ENCODE data around the gene HFE.
"Not testable (repeated sequence)": the region's sequence is repeated elsewhere in the genome, so short reads cannot be mapped to it uniquely, and the experiment has no call there.

The HFE gene

DNA sequence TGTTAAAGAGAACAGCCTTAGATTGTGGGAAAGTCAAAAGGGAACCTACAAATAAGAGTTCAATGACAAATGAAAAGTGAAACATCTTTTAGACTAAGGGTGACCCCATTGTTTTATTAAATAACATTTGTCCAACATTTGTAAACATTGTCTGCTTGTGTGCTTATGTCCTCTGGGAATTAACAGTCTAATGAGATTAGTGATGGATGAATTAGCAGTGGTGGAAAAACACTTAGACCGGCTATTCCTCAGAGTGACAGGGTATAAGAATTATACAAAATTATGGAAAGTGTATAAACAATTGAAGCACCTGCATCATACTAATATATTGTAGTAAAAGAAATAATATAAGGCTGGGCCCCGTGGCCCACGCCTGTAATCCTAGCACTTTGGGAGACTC, 29.3 kb upstream of the HFE start:
- Histone ChIP-seq H3K4me3 (no peak overlapping the region), H3K27ac (no peak overlapping the region)

DNA sequence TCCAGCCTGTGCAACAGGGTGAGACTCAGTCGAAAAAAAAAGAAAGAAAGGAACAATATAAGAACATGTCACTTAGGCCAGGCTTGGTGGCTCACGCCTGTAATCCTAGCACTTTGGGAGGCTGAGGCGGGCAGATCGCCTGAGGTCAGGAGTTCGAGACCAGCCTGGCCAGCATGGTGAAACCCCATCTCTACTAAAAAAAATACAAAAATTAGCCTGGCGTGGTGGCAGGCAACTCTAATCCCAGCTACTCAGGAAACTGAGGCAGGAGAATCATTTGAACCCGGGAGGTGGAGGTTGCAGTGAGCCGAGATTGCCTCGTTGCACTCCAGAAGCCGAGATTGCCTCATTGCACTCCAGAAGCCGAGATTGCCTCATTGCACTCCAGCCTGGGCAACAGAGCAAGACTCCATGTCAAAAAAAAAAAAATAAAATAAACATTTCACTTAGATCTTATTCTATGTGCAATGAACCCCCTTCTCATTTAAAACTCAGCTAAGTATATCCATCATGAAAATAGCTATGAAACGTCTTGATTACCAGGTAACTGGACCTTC, 28.7 kb upstream of the HFE start:
- H3K27ac ChIP-seq, result not testable (repeated sequence)

DNA sequence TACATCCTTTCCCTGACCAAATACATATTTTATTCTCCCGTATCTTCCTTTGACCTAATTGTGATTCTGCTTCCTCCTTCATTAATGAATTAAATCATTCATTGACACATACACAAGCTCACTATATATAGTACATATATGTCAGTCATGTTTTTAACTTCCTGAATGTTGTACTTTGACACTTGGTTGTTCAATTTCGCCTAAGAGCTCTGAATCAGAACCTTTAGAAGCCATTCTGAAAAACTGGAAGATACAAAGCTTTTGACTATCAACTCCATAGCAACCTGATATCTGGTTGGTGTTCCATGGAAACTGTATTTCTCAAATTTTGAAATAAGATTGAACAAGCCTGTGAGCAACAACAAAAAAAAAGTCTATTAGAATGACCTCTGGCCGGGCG, 27.3 kb upstream of the HFE start:
- Histone ChIP-seq H3K27ac (no peak overlapping the region), H3K4me3 (no peak overlapping the region)

More for the DNA sequence above, 28.7 kb upstream of the HFE start:
- not testable (repeated sequence) for H3K4me3 ChIP-seq

DNA sequence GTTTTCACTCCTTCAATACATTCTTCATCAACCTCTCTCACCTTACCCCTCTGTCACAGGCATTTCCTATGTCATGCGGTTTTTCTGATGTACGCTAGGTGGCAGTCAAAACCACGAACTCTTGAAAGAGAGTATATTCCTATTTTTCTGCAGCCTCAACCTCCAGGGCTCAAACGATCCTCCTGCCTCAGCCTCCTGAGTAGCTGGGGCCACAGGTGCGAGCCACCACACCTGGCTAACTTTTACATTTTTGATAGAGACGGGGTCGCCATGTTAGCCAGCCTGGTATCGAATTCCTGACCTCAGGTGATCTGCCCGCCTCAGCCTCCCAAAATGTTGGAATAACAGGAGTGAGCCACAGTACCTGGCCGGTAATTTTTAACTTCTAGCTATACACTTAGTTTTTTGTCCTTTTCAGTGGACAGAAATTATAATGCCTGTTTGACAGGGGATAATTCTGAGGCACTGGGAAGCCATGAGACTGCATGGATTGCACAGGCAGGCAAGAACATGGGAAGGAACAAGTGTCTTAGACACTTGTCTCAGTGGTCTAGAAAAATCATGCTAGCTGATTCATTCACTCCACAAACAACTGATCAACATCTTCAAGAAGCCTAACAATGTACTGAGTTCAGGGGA, 22.5 kb upstream of the HFE start:
- no peak overlapping the region for H3K27ac ChIP-seq
- H3K4me3 ChIP-seq, result no peak overlapping the region

DNA sequence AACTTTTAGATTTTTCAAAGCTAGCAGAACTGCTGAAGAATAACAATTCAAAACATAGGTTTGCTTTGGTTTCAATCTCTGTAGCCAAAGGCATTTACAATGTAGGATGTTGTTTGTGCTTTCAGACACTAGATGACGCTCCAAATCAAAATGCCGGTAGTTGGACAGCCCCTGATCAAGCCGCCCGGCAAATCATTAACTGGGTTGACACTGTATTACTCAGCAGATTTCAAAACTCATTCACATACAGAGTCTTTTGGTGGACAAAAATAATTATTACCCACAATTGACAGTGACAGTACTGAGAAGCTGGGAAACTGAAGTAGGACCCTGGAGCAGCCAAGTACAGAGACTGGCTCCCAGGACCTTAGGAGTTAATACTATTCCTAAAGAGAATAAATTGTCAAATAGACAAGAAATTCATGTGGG, 21.3 kb upstream of the HFE start:
- Histone ChIP-seq H3K27ac (no peak overlapping the region), H3K4me3 (no peak overlapping the region)

DNA sequence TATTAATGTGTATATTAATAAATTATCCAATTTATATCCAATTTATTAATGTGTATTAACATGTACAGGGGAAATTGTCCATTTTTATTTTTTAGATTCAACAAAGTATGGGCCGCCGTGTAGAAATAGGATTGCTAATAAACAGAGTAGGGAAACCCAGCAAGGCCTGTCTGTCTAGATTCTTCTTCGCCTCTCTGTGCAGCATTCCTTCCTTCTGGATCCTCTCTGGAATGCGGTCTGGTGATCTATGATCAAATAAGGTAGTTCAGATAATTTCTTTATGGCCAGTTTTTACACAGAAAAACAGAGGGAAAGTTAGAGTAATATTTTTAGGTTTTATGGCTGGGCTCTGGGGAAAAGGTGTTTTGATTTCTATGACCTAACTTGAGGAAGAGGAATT, 19.9 kb upstream of the HFE start:
- no peak overlapping the region for H3K4me3 ChIP-seq
- H3K27ac ChIP-seq, result no peak overlapping the region

DNA sequence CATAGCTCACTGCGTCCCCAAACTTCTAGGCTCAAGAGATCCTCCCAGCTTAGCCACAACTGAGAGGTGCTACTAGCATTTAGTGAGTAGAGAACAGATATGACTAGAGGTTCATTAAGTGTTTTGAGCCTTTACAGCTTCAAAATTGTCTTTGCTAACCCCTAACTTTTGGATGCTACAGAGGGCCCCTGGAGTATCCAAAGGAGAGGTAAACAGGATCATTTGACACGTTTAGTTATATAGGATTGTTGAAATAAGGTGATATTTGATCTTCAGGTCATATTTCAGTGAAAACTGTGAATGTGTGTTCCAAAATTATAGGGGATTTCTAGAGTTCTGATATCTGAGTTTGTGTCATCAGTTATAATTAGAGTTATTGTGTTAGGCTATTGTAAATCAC, 19.2 kb upstream of the HFE start:
- Histone ChIP-seq H3K4me3 (no peak overlapping the region), H3K27ac (no peak overlapping the region)

DNA sequence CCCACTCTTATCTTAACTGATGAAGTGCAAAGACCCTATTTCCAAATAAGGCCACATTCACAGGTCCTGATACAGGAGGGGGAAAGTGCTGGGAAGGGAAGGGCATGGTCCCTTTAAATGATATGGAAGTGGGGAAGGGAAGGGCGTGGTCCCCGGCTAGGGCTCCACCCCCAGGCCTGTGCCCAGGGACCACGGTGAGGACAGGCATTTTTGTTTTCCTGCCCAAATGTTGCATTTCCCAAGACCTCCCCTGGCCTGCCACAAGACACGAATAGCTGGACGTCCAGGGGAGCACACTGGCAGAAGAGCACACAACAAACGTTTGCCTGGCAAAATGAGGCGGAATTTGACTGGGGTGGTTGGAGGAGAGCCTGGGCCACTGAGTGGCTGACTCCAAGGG, 16.1 kb upstream of the HFE start:
- no peak overlapping the region for H3K27ac ChIP-seq
- H3K4me3 ChIP-seq, result no peak overlapping the region

DNA sequence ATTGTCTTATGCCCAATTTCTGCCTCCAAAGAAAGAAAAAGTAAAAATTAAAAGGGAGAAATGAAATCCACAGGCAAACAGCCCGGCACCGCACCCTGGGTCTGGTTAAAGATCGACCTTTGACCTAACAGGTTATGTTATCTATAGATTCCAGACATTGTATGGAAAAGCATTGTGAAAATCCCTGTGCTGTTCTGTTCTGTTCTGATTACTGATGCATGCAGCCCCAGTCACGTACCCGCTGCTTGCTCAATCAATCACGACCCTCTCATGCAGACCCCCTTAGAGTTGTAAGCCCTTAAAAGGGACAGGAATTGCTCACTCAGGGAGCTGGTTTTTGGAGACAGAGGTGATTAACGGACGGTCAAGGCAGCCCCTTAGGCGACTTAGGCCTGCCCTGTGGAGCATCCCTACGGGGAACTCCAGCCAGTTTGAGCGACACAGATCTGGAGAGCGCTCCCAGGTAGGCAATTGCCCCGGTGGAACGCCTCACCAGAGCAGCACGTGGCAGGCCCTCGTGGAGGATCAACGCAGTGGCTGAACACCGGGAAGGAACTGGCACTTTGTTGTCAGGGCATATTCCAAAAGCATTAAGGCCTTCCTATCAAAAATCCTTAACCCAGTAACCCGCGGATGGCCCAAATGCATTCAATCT, 12.0 kb upstream of the HFE start:
- Histone ChIP-seq H3K4me3 (no peak overlapping the region), H3K27ac (no peak overlapping the region)

DNA sequence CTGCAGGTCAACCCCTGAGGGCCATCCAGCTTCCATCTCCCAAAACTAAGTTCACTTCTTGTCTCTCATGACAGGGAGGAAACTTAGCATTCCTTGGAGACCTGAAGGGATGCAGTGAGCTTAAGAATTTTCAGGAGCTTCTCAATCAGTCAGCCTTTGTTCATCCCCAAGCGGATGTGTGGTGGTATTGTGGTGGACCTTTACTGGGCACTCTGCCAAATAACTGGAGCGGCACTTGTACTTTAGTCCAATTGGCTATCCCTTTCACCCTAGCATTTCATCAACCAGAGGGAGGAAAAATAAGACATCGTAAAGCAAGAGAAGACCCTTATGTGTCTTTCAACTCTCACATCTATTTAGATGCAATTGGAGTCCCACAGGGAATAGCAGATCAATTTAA, 9.2 kb upstream of the HFE start:
- not testable (repeated sequence) for H3K27ac ChIP-seq, H3K4me3 ChIP-seq

DNA sequence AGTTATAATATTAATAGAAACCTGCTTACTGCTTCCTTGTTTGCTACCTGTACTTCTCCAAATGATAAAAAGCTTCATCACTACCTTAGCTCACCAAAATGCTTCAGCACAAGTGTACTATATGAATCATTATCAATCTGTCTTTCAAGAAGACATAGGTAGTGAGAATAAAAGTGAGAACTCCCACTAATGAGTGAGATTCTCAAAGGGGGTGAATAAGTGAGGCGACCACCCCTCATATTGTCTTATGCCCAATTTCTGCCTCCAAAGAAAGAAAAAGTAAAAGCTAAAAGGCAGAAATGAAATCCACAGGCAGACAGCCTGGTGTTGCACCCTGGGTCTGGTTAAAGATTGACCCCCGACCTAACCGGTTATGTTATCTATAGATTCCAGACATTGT, 6.1 kb upstream of the HFE start:
- H3K4me3 ChIP-seq, H3K27ac ChIP-seq: not testable (repeated sequence)

DNA sequence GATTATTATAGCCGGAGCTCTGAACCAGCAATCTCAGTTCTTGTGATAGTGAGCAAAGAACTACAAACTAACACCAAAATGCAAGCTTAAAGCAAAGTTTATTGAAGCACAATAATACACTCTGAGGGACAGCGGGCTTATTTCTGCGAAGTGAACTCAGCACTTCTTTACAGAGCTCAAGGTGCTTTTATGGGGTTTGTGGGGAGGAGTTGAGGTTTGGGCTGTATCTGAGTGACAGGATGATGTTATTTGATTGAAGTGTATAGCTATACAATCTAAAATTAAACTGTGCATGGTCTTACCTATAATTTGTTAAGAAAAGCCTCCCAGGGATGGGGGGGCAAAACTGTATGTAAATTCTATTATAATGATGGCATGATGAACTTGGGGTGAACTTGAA, 1.0 kb upstream of the HFE start:
- H3K4me3 ChIP-seq, result no peak overlapping the region
- no peak overlapping the region for H3K27ac ChIP-seq

DNA sequence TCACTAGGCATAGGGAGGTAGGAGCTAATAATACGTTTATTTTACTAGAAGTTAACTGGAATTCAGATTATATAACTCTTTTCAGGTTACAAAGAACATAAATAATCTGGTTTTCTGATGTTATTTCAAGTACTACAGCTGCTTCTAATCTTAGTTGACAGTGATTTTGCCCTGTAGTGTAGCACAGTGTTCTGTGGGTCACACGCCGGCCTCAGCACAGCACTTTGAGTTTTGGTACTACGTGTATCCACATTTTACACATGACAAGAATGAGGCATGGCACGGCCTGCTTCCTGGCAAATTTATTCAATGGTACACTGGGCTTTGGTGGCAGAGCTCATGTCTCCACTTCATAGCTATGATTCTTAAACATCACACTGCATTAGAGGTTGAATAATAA, 1.1 kb downstream of the HFE start:
- H3K27ac ChIP-seq, result peak overlapping the region in 19 of 21 experiments; percentile 75 to 95 (median 86)
- H3K4me3 ChIP-seq, result peak overlapping the region in 5 of 7 experiments; percentile 51 to 68 (median 59)

DNA sequence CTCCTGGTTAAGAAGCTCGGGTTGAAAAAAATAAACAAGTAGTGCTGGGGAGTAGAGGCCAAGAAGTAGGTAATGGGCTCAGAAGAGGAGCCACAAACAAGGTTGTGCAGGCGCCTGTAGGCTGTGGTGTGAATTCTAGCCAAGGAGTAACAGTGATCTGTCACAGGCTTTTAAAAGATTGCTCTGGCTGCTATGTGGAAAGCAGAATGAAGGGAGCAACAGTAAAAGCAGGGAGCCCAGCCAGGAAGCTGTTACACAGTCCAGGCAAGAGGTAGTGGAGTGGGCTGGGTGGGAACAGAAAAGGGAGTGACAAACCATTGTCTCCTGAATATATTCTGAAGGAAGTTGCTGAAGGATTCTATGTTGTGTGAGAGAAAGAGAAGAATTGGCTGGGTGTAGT, 2.0 kb downstream of the HFE start:
- Histone ChIP-seq H3K27ac (peak overlapping the region in 10 of 21 experiments; percentile 27 to 94 (median 84)), H3K4me3 (no peak overlapping the region)

DNA sequence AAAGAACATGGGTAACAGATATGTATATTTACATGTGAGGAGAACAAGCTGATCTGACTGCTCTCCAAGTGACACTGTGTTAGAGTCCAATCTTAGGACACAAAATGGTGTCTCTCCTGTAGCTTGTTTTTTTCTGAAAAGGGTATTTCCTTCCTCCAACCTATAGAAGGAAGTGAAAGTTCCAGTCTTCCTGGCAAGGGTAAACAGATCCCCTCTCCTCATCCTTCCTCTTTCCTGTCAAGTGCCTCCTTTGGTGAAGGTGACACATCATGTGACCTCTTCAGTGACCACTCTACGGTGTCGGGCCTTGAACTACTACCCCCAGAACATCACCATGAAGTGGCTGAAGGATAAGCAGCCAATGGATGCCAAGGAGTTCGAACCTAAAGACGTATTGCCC, 5.2 kb downstream of the HFE start:
- Histone ChIP-seq H3K4me3 (no peak overlapping the region), H3K27ac (no peak overlapping the region)

DNA sequence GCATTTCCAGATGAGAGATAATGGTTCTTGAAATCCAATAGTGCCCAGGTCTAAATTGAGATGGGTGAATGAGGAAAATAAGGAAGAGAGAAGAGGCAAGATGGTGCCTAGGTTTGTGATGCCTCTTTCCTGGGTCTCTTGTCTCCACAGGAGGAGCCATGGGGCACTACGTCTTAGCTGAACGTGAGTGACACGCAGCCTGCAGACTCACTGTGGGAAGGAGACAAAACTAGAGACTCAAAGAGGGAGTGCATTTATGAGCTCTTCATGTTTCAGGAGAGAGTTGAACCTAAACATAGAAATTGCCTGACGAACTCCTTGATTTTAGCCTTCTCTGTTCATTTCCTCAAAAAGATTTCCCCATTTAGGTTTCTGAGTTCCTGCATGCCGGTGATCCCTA, 6.8 kb downstream of the HFE start:
- Histone ChIP-seq H3K27ac (no peak overlapping the region), H3K4me3 (no peak overlapping the region)

DNA sequence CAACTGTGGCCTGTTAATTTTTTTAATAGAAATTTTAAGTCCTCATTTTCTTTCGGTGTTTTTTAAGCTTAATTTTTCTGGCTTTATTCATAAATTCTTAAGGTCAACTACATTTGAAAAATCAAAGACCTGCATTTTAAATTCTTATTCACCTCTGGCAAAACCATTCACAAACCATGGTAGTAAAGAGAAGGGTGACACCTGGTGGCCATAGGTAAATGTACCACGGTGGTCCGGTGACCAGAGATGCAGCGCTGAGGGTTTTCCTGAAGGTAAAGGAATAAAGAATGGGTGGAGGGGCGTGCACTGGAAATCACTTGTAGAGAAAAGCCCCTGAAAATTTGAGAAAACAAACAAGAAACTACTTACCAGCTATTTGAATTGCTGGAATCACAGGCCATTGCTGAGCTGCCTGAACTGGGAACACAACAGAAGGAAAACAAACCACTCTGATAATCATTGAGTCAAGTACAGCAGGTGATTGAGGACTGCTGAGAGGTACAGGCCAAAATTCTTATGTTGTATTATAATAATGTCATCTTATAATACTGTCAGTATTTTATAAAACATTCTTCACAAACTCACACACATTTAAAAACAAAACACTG, 10.1 kb downstream of the HFE start:
- no peak overlapping the region for H3K27ac ChIP-seq

DNA sequence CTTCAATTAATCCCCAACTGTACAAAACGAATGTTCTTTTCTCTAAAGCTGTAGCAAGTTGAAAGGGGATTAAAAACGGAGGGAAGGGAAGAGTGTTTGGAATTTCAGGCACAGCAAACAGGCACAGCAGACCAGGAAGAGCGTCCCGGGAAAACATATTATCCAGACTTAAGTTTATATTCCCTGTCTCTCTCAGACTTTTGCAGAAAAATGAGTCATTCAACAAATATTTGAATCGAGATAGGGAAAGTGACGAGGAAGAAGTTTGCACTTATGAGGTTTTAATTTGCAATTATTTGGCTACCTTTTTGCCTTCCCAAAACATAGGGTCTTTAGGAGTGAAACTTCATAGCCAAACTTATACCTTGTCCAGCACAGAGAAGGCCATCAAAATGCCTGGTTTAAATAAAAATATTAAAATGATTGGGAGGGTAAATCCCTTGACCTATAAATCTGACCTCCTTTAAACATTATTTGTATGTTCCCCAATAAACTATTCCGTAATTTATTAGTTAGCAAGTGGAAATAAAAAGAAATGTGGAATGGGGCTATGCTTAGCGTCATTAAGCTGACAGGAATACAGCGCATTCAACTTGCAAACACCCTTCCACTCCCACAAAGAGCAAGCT, 16.0 kb downstream of the HFE start:
- Histone ChIP-seq H3K4me3 (peak overlapping the region in 4 of 7 experiments; percentile 30 to 49 (median 37)), H3K27ac (peak overlapping the region in 10 of 21 experiments; percentile 11 to 73 (median 52))

More for the DNA sequence above, 10.1 kb downstream of the HFE start:
- no peak overlapping the region for H3K4me3 ChIP-seq

DNA sequence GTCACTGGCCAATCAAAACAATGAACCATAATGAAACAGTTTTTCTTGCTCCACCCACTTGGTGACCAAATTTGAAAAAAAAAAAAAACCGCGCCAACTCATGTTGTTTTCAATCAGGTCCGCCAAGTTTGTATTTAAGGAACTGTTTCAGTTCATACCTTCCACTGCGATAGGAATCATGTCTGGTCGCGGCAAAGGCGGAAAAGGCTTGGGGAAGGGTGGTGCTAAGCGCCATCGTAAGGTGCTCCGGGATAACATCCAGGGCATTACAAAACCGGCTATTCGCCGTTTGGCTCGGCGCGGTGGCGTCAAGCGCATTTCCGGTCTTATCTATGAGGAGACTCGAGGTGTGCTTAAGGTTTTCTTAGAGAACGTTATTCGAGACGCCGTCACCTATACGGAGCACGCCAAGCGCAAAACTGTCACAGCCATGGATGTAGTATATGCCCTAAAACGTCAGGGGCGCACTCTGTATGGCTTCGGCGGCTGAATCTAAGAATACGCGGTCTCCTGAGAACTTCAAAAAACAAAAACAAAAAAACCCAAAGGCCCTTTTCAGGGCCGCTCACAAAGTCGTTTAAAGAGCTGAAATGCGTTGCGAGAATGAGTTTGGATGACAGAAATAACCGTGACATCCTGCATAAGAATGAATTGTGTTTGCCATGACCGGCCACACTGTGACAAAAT, 16.7 kb downstream of the HFE start:
- H3K27ac ChIP-seq, result peak overlapping the region in 20 of 21 experiments; percentile 2 to 82 (median 66)
- peak overlapping the region; percentile 30 to 49 (median 37) for H3K4me3 ChIP-seq
